Trophoblast cell (in vitro differentiated cells and primary cell): ENCODE measurements around the gene INTS15.
"Not testable (repeated sequence)": the region's sequence is repeated elsewhere in the genome, so short reads cannot be mapped to it uniquely, and the experiment has no call there.

Experiments
- DNase-seq, 2 donors: peaks; one replicate each; pipeline ENCODE4 v3.0.0-alpha.2; 2016
- H2AFZ ChIP-seq: 2 replicates; pipeline ENCODE4 v1.6.1; 2013; ENCODE audit warnings: low read length, moderate library complexity, mild to moderate bottlenecking; ENCODE audit not compliant: insufficient read depth, poor library complexity
- H2AK5ac ChIP-seq: 2 replicates; pipeline ENCODE4 v1.6.1; 2013; ENCODE audit warnings: mild to moderate bottlenecking, low read length
- H2BK120ac ChIP-seq: 2 replicates; pipeline ENCODE4 v1.6.1; 2013; ENCODE audit warnings: low read length, mild to moderate bottlenecking, moderate library complexity; ENCODE audit not compliant: insufficient read depth, poor library complexity
- H2BK12ac ChIP-seq: 2 replicates; pipeline ENCODE4 v1.6.1; 2013; ENCODE audit warnings: mild to moderate bottlenecking, low read length, moderate library complexity
- H2BK5ac ChIP-seq: 2 replicates; pipeline ENCODE4 v1.6.1; 2013; ENCODE audit warnings: low read length, low read depth, moderate library complexity, mild to moderate bottlenecking; ENCODE audit not compliant: poor library complexity
- H3K14ac ChIP-seq: 2 replicates; pipeline ENCODE4 v1.6.1; 2013; ENCODE audit warnings: mild to moderate bottlenecking, low read length
- H3K18ac ChIP-seq: 2 replicates; pipeline ENCODE4 v1.6.1; 2013; ENCODE audit warnings: mild to moderate bottlenecking, low read length
- H3K23ac ChIP-seq: 2 replicates; pipeline ENCODE4 v1.6.1; 2013; ENCODE audit warnings: low read length
- H3K27ac ChIP-seq: 2 replicates; pipeline ENCODE4 v1.5.1; 2013; ENCODE audit warnings: low read depth, mild to moderate bottlenecking, inconsistent platforms, low read length, moderate library complexity
- H3K27me3 ChIP-seq: 2 replicates; pipeline ENCODE4 v1.6.1; 2013; ENCODE audit warnings: inconsistent platforms, mild to moderate bottlenecking, low read length, moderate library complexity; ENCODE audit not compliant: insufficient read depth
- H3K36me3 ChIP-seq, 2 experiments: 1 replicate in 1 of 2; 2 replicates in 1 of 2; pipeline ENCODE4 v1.6.1; 2013; ENCODE audit warnings: low read length in 2 of 2, mild to moderate bottlenecking in 2 of 2, moderate library complexity in 1 of 2; ENCODE audit not compliant: insufficient read depth in 2 of 2, control insufficient read depth in 1 of 2
- H3K4ac ChIP-seq: 2 replicates; pipeline ENCODE4 v1.6.1; 2013; ENCODE audit warnings: low read depth, mild to moderate bottlenecking, low read length, moderate library complexity
- H3K4me1 ChIP-seq, 2 experiments: 1 replicate in 1 of 2; 2 replicates in 1 of 2; pipeline ENCODE4 v1.6.1; 2013; ENCODE audit warnings: low read length in 2 of 2, mild to moderate bottlenecking in 2 of 2, moderate library complexity in 1 of 2; ENCODE audit not compliant: insufficient read depth in 2 of 2, control insufficient read depth in 1 of 2
- H3K4me2 ChIP-seq: 2 replicates; pipeline ENCODE4 v1.6.1; 2013; ENCODE audit warnings: inconsistent platforms, mild to moderate bottlenecking, low read length, moderate library complexity
- H3K4me3 ChIP-seq: 2 replicates; pipeline ENCODE4 v1.5.1; 2013; ENCODE audit warnings: mild to moderate bottlenecking, low read depth, low read length, inconsistent platforms
- H3K79me1 ChIP-seq: one replicate; pipeline ENCODE4 v1.6.1; 2013; ENCODE audit warnings: low read length
- H3K79me2 ChIP-seq: 2 replicates; pipeline ENCODE4 v1.6.1; 2013; ENCODE audit warnings: low read length, mild to moderate bottlenecking; ENCODE audit not compliant: control insufficient read depth, insufficient read depth, poor library complexity
- H3K9ac ChIP-seq: 2 replicates; pipeline ENCODE4 v1.6.1; 2013; ENCODE audit warnings: mild to moderate bottlenecking, low read length
- H3K9me3 ChIP-seq: 2 replicates; pipeline ENCODE4 v1.6.1; 2013; ENCODE audit warnings: low read depth, mild to moderate bottlenecking, control low read depth, inconsistent platforms, low read length; ENCODE audit not compliant: insufficient read depth
- H4K12ac ChIP-seq: 2 replicates; pipeline ENCODE4 v1.6.1; 2013; ENCODE audit warnings: low read depth, mild to moderate bottlenecking, low read length, moderate library complexity
- H4K8ac ChIP-seq: 2 replicates; pipeline ENCODE4 v1.6.1; 2013; ENCODE audit warnings: low read depth, mild to moderate bottlenecking, low read length, moderate library complexity
- H4K91ac ChIP-seq: one replicate; pipeline ENCODE4 v1.6.1; 2013; ENCODE audit warnings: low read depth, mild to moderate bottlenecking, low read length, moderate library complexity
- WGBS: extraction: QIAGEN DNeasy Blood & Tissue Kit; methylation state at CpG from one replicate; pipeline ENCODE4 v1.1.7; 2013; ENCODE audit warnings: missing lambda C conversion rate; ENCODE audit not compliant: insufficient read length, insufficient coverage; ENCODE audit errors: extremely low coverage; 5-methylcytosine and 5-hydroxymethylcytosine counted together

INTS15 gene

DNA sequence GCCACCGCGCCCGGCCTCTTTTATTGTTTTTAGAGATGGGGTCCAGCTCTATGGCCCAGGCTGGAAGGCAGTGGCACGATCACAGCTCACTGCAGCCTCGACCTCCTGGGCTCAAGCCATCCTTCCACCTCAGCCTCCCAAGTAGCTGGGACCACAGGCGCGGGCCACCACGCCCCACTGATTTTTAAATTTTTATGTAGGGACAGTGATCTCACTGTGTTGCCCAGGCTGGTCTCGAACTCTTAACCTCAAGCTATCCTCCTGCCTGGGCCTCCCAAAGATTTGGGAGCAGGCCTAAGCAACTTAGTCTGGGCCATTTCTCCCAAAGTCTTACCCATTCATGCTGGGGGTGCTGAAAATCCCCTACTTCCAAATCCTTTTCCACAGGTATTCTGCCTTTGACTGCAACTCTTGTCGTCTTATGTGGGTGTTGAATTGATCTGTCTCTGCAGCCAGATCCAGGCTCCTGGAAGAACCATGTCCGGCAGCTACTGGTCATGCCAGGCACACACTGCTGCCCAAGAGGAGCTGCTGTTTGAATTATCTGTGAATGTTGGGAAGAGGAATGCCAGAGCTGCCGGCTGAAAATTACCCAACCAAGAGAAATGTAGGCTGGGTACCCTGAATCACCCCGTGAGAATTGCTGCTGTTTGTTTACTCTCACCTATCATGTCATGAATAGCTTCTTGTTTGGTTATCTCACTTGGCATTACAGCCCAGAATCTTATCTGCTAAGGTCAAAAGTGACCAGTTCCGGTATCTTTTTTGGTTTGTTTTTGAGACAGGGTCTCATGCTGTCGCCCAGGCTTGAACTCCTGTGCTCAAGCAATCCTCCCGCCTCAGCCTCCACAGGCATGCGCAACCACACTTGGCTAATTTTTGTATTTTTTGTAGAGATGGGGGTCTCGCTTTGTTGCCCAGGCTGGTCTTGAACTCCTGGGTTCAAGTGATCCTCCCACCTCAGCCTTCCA is 11.4 kb upstream of the INTS15 start:
- Histone ChIP-seq H2BK12ac (no peak overlapping the region), H3K36me3 (peaks cover 17 to 19% of the 10 kb centered on the region in 2 experiments), H3K14ac (no peak overlapping the region), H2BK5ac (no peak overlapping the region), H2AFZ (no peak overlapping the region), H2BK120ac (no peak overlapping the region), H3K9ac (peak overlapping the region; percentile 68), H2AK5ac (no peak overlapping the region), H3K79me2 (peaks cover 2% of the 10 kb centered on the region), H3K4ac (no peak overlapping the region), H3K18ac (no peak overlapping the region), H3K9me3 (no peaks in the 10 kb centered on the region), H3K4me1 (no peaks in the 10 kb centered on the region), H4K91ac (peak overlapping the region; percentile 15), H3K27me3 (no peaks in the 10 kb centered on the region), H3K79me1 (peaks cover 6% of the 10 kb centered on the region), H3K4me3 (no peak overlapping the region), H3K23ac (no peak overlapping the region), H3K4me2 (no peak overlapping the region), H4K8ac (peak overlapping the region; percentile 99), H3K27ac (no peak overlapping the region), H4K12ac (peak overlapping the region; percentile 37)
- no CpG with 5 or more reads among the region's 18 CpGs for WGBS
- peak; percentile 40 to 52 for DNase-seq

GRCh38 chr7:6579446-6579845 is 10.4 kb upstream of the INTS15 start:
- Histone ChIP-seq H3K23ac (no peak overlapping the region), H3K4me2 (no peak overlapping the region), H2BK5ac (no peak overlapping the region), H2BK120ac (no peak overlapping the region), H3K79me2 (peaks cover 2% of the 10 kb centered on the region), H3K79me1 (peaks cover 6% of the 10 kb centered on the region), H2AFZ (no peak overlapping the region), H4K12ac (no peak overlapping the region), H3K36me3 (peaks cover 21 to 22% of the 10 kb centered on the region in 2 experiments), H3K4me3 (no peak overlapping the region), H3K27me3 (no peaks in the 10 kb centered on the region), H3K4me1 (no peaks in the 10 kb centered on the region), H4K8ac (no peak overlapping the region), H3K9me3 (no peaks in the 10 kb centered on the region), H3K27ac (no peak overlapping the region), H4K91ac (no peak overlapping the region), H2AK5ac (no peak overlapping the region), H3K18ac (no peak overlapping the region), H3K9ac (no peak overlapping the region), H3K4ac (no peak overlapping the region), H2BK12ac (no peak overlapping the region), H3K14ac (no peak overlapping the region)
- peak in 1 of 2 donors; percentile 19 for DNase-seq
- WGBS: no CpG with 5 or more reads among the region's 4 CpGs

- not testable (repeated sequence) for H4K12ac ChIP-seq, H3K18ac ChIP-seq, H2BK12ac ChIP-seq, H3K79me1 ChIP-seq, H2BK120ac ChIP-seq, H3K79me2 ChIP-seq, H3K9ac ChIP-seq, H3K4me2 ChIP-seq, H3K27ac ChIP-seq, H3K4ac ChIP-seq, H4K91ac ChIP-seq, H3K23ac ChIP-seq, H2AFZ ChIP-seq, H3K9me3 ChIP-seq, H4K8ac ChIP-seq, H2BK5ac ChIP-seq, H2AK5ac ChIP-seq, H3K14ac ChIP-seq, H3K27me3 ChIP-seq, H3K4me3 ChIP-seq, H3K4me1 ChIP-seq, DNase-seq
- no CpG with 5 or more reads among the region's 8 CpGs for WGBS
- peaks cover 34% of the 10 kb centered on the region in 2 experiments for H3K36me3 ChIP-seq
Observed at GRCh38 chr7:6585746-6586432, 3.9 kb upstream of the INTS15 start.

- Histone ChIP-seq H3K27ac (no peak overlapping the region), H3K27me3 (no peaks in the 10 kb centered on the region), H2AK5ac (no peak overlapping the region), H4K12ac (no peak overlapping the region), H3K4me3 (no peak overlapping the region), H3K14ac (no peak overlapping the region), H3K9me3 (peaks cover 3% of the 10 kb centered on the region), H2BK120ac (no peak overlapping the region), H3K4me1 (peaks cover 6 to 7% of the 10 kb centered on the region in 2 experiments), H4K8ac (no peak overlapping the region), H3K79me2 (peaks cover 6% of the 10 kb centered on the region), H3K4me2 (no peak overlapping the region), H3K23ac (no peak overlapping the region), H3K36me3 (peaks cover 31 to 32% of the 10 kb centered on the region in 2 experiments), H4K91ac (no peak overlapping the region), H2AFZ (no peak overlapping the region), H2BK5ac (no peak overlapping the region), H3K18ac (no peak overlapping the region), H3K4ac (no peak overlapping the region), H3K79me1 (peaks cover 6% of the 10 kb centered on the region), H2BK12ac (no peak overlapping the region), H3K9ac (no peak overlapping the region)
- DNase-seq: no peak
- WGBS: no CpG with 5 or more reads among the region's 9 CpGs
Observed at GRCh38 chr7:6588566-6588965, 1.3 kb upstream of the INTS15 start.
